Activated naive CD4-positive, alpha-beta T cell treated with anti-CD3 and anti-CD28 coated beads, Interleukin-2, amount 50 U/mL, for 24 hours (primary cell): ENCODE measurements around the gene CENPF.

ENCODE experiments used
- H3K27ac Mint-ChIP-seq: one replicate; pipeline ENCODE4 v1.8.0; 2021; ENCODE audit warnings: mild to moderate bottlenecking, mixed read lengths
- H3K27me3 Mint-ChIP-seq: one replicate; pipeline ENCODE4 v1.8.0; 2021; ENCODE audit warnings: mixed read lengths
- H3K36me3 Mint-ChIP-seq: one replicate; pipeline ENCODE4 v1.8.0; 2021; ENCODE audit warnings: mixed read lengths
- H3K4me1 Mint-ChIP-seq: one replicate; pipeline ENCODE4 v1.8.0; 2021; ENCODE audit warnings: mixed read lengths
- H3K4me3 Mint-ChIP-seq: one replicate; pipeline ENCODE4 v1.8.0; 2021; ENCODE audit warnings: mild to moderate bottlenecking, mixed read lengths
- H3K9me3 Mint-ChIP-seq: one replicate; pipeline ENCODE4 v1.8.0; 2021; ENCODE audit warnings: mixed read lengths

The CENPF gene

GRCh38 chr1:214688891-214689290 is 85.9 kb downstream of the CENPF start:
- Mint-ChIP-seq H3K4me3 (no peak overlapping the region), H3K27ac (no peak overlapping the region), H3K4me1 (no peaks in the 10 kb centered on the region), H3K9me3 (no peaks in the 10 kb centered on the region), H3K27me3 (no peaks in the 10 kb centered on the region), H3K36me3 (no peaks in the 10 kb centered on the region)

DNA sequence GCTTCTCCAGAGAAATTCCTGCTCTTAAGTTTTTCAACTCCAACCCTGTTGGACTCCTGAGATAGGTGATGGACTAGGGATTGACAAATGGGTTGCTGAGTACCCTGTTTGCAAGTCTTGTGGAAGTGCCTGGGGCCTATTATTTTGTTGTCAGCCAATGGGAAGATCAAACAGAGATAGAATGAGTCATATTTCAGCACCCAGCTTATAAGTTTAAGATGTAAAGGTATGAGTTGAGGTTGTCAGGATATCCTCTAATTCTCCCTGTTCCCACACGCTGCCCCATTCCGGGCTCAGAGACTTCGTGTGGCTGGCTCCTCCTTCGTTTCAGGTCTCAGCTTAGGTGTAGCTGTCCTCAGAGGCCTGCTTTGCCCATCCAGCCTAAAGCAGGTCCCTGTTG is 91.8 kb downstream of the CENPF start:
- Mint-ChIP-seq H3K4me1 (no peaks in the 10 kb centered on the region), H3K9me3 (no peaks in the 10 kb centered on the region), H3K27ac (no peak overlapping the region), H3K36me3 (no peaks in the 10 kb centered on the region), H3K4me3 (no peak overlapping the region), H3K27me3 (no peaks in the 10 kb centered on the region)

GRCh38 chr1:214698559-214698958 is 95.6 kb downstream of the CENPF start:
- H3K9me3 Mint-ChIP-seq: no peaks in the 10 kb centered on the region

DNA sequence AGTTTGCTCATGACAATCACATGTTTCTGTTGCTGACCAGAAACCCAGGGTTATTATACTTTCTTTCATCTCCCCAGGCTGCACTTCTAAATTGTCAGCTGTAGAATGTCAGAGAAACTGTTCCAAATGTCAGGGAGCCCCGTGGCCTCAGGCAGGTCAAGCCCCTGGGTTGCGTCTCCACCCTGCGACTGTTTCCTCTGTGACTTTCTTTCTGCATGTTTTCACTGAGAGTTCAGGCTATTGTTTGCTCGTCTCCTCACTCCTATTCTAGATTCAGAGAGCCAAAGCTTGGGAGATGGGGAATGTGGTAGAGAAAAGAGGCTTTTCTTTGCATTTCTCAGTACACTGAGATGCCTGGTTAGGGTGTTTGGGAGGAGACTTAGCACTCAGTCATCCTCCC is 97.4 kb downstream of the CENPF start:
- H3K27me3 Mint-ChIP-seq: no peaks in the 10 kb centered on the region
- peaks cover 8% of the 10 kb centered on the region for H3K9me3 Mint-ChIP-seq
- peaks cover under 1% of the 10 kb centered on the region for H3K36me3 Mint-ChIP-seq
- no peak overlapping the region for H3K4me3 Mint-ChIP-seq
- no peaks in the 10 kb centered on the region for H3K4me1 Mint-ChIP-seq
- H3K27ac Mint-ChIP-seq: no peak overlapping the region

More at GRCh38 chr1:214698559-214698958, 95.6 kb downstream of the CENPF start:
- Mint-ChIP-seq H3K27me3 (no peaks in the 10 kb centered on the region), H3K4me3 (no peak overlapping the region), H3K4me1 (no peaks in the 10 kb centered on the region), H3K27ac (no peak overlapping the region), H3K36me3 (no peaks in the 10 kb centered on the region)

DNA sequence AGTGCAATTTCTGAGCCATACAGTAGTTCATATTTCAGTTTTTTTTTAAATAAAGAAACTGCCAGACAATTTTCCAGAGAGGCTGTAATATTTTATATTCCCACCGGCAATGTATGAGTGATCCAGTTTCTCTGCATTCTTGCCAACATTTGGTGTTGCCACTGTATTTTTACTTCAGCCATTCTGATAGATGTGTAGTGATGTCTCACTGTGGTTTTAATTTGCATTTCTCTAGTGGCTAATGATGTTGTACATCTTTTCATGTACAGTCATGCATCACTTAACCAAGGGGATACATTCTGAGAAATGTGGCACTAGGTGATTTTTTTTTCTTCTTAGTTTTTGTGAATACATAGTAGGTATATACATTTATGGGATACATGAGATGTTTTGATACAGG is 99.6 kb downstream of the CENPF start:
- no peaks in the 10 kb centered on the region for H3K27me3 Mint-ChIP-seq
- H3K27ac Mint-ChIP-seq: no peak overlapping the region
- peaks cover 24% of the 10 kb centered on the region for H3K9me3 Mint-ChIP-seq
- H3K36me3 Mint-ChIP-seq: peaks cover 2% of the 10 kb centered on the region
- no peak overlapping the region for H3K4me3 Mint-ChIP-seq
- no peaks in the 10 kb centered on the region for H3K4me1 Mint-ChIP-seq

GRCh38 chr1:214707306-214708087 is 104.5 kb downstream of the CENPF start:
- peaks cover 2% of the 10 kb centered on the region for H3K36me3 Mint-ChIP-seq
- H3K4me3 Mint-ChIP-seq: no peak overlapping the region
- no peaks in the 10 kb centered on the region for H3K4me1 Mint-ChIP-seq
- peaks cover 24% of the 10 kb centered on the region for H3K9me3 Mint-ChIP-seq
- H3K27me3 Mint-ChIP-seq: no peaks in the 10 kb centered on the region
- H3K27ac Mint-ChIP-seq: no peak overlapping the region

- no peaks in the 10 kb centered on the region for H3K27me3 Mint-ChIP-seq
- peaks cover 24% of the 10 kb centered on the region for H3K9me3 Mint-ChIP-seq
- no peak overlapping the region for H3K4me3 Mint-ChIP-seq
- no peaks in the 10 kb centered on the region for H3K4me1 Mint-ChIP-seq
- no peak overlapping the region for H3K27ac Mint-ChIP-seq
- H3K36me3 Mint-ChIP-seq: peaks cover 2% of the 10 kb centered on the region
Measured at GRCh38 chr1:214708321-214708955, 105.4 kb downstream of the CENPF start.

GRCh38 chr1:214709241-214709640 is 106.2 kb downstream of the CENPF start:
- no peak overlapping the region for H3K4me3 Mint-ChIP-seq
- peaks cover 2% of the 10 kb centered on the region for H3K36me3 Mint-ChIP-seq
- no peak overlapping the region for H3K27ac Mint-ChIP-seq
- no peaks in the 10 kb centered on the region for H3K27me3 Mint-ChIP-seq
- H3K9me3 Mint-ChIP-seq: peaks cover 24% of the 10 kb centered on the region
- no peaks in the 10 kb centered on the region for H3K4me1 Mint-ChIP-seq

- Mint-ChIP-seq H3K4me3 (no peak overlapping the region), H3K36me3 (no peaks in the 10 kb centered on the region), H3K4me1 (peaks cover under 1% of the 10 kb centered on the region), H3K9me3 (no peaks in the 10 kb centered on the region), H3K27me3 (no peaks in the 10 kb centered on the region), H3K27ac (no peak overlapping the region)
Measured at GRCh38 chr1:214712737-214713136, 109.7 kb downstream of the CENPF start.
